ENCODE results near the gene SSTR5. TPM values are rescaled to one million over a fixed set of nuclear protein-coding genes. Genes with fewer than 3 reads are reported as not detected.

Gene SSTR5
- total and polyA plus RNA-seq, 2 of the 4 experiments (the other 2 are of a cell fraction) = not detected

DNA sequence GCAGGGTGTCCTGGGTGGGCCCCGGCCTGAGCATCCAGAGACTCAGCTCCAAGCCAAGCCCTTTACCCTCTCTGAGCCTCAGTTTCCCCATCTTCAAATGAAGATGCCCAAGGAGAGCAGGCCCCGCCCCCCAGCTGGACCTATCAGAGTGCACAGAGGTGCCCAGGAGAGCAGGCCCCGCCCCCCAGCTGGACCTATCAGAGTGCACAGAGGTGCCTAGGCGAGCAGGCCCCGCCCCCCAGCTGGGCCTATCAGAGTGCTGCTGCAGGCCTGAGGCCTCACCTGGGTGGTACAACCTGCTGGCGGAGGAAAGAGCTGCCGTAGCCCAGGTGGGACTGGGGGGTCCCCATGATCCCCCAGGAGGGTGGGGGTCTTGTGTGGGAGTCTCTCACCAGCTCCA, 3.4 kb upstream of the SSTR5 start:
- no peak overlapping the region for H4K5ac ChIP-seq (ENCODE audit: low read depth, low read length)
- no peak overlapping the region for H4K8ac ChIP-seq (ENCODE audit: low read depth in 2 of 2, low read length in 2 of 2)
- H3K4ac ChIP-seq (ENCODE audit: low read depth, low read length) = no peak overlapping the region
- H3K18ac ChIP-seq (ENCODE audit: low read depth, low read length) = no peak overlapping the region
- H2BK120ac ChIP-seq (ENCODE audit: low read depth, low read length) = no peak overlapping the region
- H3K9ac ChIP-seq (ENCODE audit: low read depth, low read length) = no peak overlapping the region
- H3K4me2 ChIP-seq (ENCODE audit: low read depth, low read length) = no peak overlapping the region
- in situ Hi-C loops (cut with MboI; ENCODE audit: low sequenced_read_pairs) (loop anchor here (25.0 kb wide), 1 partner anchor 357 kb away; the partner anchor contains the start of genes ANTKMT, FBXL16 and METRN), intact Hi-C loops (cut with micrococcal nuclease) (no loop called here), dilution Hi-C loops (cut with HindIII; ENCODE audit: low sequenced_read_pairs, unreplicated experiment) (no loop called here)
- H3K9me3 ChIP-seq (ENCODE audit: control insufficient read depth, insufficient read depth, low read length) = no peaks in the 10 kb centered on the region
- POLR2A ChIA-PET (ENCODE audit: unreplicated experiment) = no interaction called here
- no peak overlapping the region for H3K4me3 ChIP-seq (ENCODE audit: insufficient read depth, low read depth, low read length)
- no peak overlapping the region for H3K14ac ChIP-seq (replicated peaks; ENCODE audit: low read depth, low read length)
- no CpG with 5 or more reads among the region's 7 CpGs for whole genome bisulfite sequencing, 2 experiments (ENCODE audit: extremely low coverage in 2 of 2, insufficient read length in 1 of 2)
- H2BK20ac ChIP-seq (ENCODE audit: low read depth, low read length) = no peak overlapping the region
- no peaks in the 10 kb centered on the region for H3K9me1 ChIP-seq (ENCODE audit: insufficient read depth, low read length)
- CTCF ChIA-PET = no interaction called here
- no peak overlapping the region for H3K56ac ChIP-seq (ENCODE audit: extremely low read depth, insufficient read depth, low read length)
- no peak overlapping the region for H2BK15ac ChIP-seq (ENCODE audit: low read depth, low read length)
- no peak for DNase-seq
- H3K36me3 ChIP-seq (ENCODE audit: control insufficient read depth, insufficient read depth, low read length) = no peaks in the 10 kb centered on the region
- H2AFZ ChIP-seq (replicated peaks; ENCODE audit: low read length, poor library complexity) = no peak overlapping the region
- H2BK5ac ChIP-seq (ENCODE audit: low read depth, low read length, poor library complexity, severe bottlenecking) = no peak overlapping the region
- no peak for TF ChIP-seq RCOR1 (IDR thresholded peaks at IDR 0.05; ENCODE audit: insufficient replicate concordance, low read length)
- TF ChIP-seq BHLHE40 (IDR thresholded peaks at IDR 0.05; ENCODE audit: low read depth, low read length) = no peak
- no peak for TF ChIP-seq NFE2L2 (IDR thresholded peaks at IDR 0.05; ENCODE audit: low read depth, low read length)
- TF ChIP-seq MAFK (IDR thresholded peaks at IDR 0.05; ENCODE audit: low read depth, low read length) = no peak
- TF ChIP-seq SMC3 (IDR thresholded peaks at IDR 0.05; ENCODE audit: low read depth, low read length) = no peak
- TF ChIP-seq MXI1 (IDR thresholded peaks at IDR 0.05; ENCODE audit: borderline replicate concordance, low read depth, low read length) = no peak
- no peak for TF ChIP-seq FOS (IDR thresholded peaks at IDR 0.05; ENCODE audit: low read depth, low read length)
- TF ChIP-seq, protein P1, sequence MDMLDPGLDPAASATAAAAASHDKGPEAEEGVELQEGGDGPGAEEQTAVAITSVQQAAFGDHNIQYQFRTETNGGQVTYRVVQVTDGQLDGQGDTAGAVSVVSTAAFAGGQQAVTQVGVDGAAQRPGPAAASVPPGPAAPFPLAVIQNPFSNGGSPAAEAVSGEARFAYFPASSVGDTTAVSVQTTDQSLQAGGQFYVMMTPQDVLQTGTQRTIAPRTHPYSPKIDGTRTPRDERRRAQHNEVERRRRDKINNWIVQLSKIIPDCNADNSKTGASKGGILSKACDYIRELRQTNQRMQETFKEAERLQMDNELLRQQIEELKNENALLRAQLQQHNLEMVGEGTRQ (IDR thresholded peaks at IDR 0.05; ENCODE audit: low read depth, low read length) = no peak
- no peak for TF ChIP-seq RAD21 (IDR thresholded peaks at IDR 0.05; ENCODE audit: low read length)
- TF ChIP-seq ELK1 (IDR thresholded peaks at IDR 0.05; ENCODE audit: borderline replicate concordance, low read depth, low read length) = no peak
- TF ChIP-seq CHD1 (IDR thresholded peaks at IDR 0.05; ENCODE audit: low read depth, low read length) = no peak
- no peak for TF ChIP-seq MAZ (IDR thresholded peaks at IDR 0.05; ENCODE audit: borderline replicate concordance, low read depth, low read length)
- no peak overlapping the region for H3K23ac ChIP-seq (ENCODE audit: low read depth, low read length)
- no peak for ATAC-seq (ENCODE audit: low read depth)
- no peak overlapping the region for H3K27ac ChIP-seq (ENCODE audit: insufficient read depth, low read length)
- no peak overlapping the region for H2AK5ac ChIP-seq (ENCODE audit: low read depth, low read length)
- H2AK9ac ChIP-seq (replicated peaks; ENCODE audit: low read depth, low read length, poor library complexity) = no peak overlapping the region
- H4K20me1 ChIP-seq (ENCODE audit: insufficient read depth, low read length) = no peaks in the 10 kb centered on the region
- H3K27me3 ChIP-seq (ENCODE audit: control insufficient read depth, insufficient read depth, low read length) = peaks cover 66% of the 10 kb centered on the region
- H3K4me1 ChIP-seq (ENCODE audit: control insufficient read depth, insufficient read depth, low read length) = no peaks in the 10 kb centered on the region
- no peaks in the 10 kb centered on the region for H3K79me1 ChIP-seq (ENCODE audit: low read depth in 1 of 2, low read length in 2 of 2)
- H4K91ac ChIP-seq (ENCODE audit: insufficient read depth, low read depth, low read length) = no peak overlapping the region
- no TSS peak for BruUV-seq (replicated peaks)

All from IMR-90 (cell line).